ELF-1 (cell line): ENCODE data around the gene STAT3.
"Not testable (repeated sequence)": the region's sequence is repeated elsewhere in the genome, so short reads cannot be mapped to it uniquely, and the experiment has no call there.

Source experiments
- DNase-seq: peaks from one replicate; pipeline ENCODE4 v3.0.0-alpha.2; 2016; ENCODE audit warnings: low read depth, low spot score

STAT3 gene

DNA sequence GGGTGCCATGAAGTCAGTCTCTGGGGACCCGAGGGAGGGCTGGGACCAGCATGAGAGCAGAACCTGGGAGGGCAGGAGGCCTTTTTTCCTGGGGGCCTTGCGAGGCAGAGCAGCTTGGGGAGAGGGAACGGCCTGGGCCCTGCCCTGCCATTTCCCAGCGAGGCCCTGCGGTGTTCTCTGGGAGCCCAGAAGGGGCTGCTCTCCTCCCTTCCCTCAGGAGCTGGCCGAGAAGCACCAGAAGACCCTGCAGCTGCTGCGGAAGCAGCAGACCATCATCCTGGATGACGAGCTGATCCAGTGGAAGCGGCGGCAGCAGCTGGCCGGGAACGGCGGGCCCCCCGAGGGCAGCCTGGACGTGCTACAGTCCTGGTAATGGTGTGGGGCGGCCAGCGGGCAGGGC lies 88.3 kb downstream of the STAT3 start:
- not testable (repeated sequence) for DNase-seq

DNA sequence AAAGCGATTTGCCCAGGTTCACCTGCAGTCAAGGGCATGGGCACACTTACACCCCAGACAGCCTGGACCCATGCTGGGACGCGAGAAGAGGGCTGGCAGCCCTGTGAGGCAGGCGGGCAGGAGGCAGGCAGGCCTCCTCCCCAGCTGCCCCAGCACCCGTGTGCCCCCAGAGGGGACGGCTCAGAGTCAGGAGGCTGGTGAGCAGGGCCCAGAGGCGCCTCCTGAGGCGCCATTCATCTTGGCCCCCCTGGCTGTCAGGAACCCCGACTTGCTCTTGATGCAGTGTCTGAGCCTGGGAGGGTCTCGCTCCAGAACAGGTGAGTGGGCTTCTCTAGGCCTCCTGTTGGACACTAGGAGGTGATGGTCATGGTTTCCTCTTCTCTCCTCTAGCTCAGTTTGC lies 88.9 kb downstream of the STAT3 start:
- not testable (repeated sequence) for DNase-seq

DNA sequence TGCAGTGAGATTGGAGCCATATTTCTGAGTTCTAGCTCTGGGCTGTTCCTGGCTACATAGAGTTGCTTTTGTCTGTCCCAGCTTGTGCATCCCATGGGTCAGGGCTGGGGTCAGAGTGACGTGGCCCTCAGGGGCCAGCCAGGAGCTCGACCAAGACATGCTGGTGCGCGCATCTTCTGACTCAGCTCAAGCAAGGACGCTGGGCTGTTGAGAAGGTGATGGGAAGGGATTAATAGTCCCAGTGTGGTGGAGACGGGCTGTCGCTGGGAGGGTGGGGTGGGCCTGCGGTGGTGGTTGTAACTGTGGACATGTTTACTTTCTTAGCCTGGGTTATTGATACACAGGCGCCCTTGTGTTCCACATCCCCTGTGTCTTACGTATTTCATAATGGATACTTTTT lies 90.5 kb downstream of the STAT3 start:
- not testable (repeated sequence) for DNase-seq

DNA sequence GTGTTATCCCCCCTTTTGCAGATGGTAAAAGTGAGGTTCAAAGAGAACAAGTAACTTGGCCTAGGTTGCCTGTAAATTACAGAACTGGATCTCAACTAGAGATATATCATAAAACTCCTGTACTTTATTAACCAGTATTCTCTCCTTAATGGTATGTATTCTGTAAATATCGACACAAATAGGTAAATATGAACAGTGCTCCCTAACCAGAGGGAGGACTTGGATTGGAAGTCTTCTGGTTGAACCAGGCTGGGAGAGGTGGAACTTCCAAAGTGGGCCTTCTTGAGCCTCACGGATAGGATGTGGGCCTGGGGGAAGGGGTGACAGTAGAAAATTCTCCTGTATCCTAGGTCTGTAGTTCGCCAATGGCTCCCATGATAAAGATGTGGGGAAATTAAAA lies 92.2 kb downstream of the STAT3 start:
- DNase-seq, result no peak

DNA sequence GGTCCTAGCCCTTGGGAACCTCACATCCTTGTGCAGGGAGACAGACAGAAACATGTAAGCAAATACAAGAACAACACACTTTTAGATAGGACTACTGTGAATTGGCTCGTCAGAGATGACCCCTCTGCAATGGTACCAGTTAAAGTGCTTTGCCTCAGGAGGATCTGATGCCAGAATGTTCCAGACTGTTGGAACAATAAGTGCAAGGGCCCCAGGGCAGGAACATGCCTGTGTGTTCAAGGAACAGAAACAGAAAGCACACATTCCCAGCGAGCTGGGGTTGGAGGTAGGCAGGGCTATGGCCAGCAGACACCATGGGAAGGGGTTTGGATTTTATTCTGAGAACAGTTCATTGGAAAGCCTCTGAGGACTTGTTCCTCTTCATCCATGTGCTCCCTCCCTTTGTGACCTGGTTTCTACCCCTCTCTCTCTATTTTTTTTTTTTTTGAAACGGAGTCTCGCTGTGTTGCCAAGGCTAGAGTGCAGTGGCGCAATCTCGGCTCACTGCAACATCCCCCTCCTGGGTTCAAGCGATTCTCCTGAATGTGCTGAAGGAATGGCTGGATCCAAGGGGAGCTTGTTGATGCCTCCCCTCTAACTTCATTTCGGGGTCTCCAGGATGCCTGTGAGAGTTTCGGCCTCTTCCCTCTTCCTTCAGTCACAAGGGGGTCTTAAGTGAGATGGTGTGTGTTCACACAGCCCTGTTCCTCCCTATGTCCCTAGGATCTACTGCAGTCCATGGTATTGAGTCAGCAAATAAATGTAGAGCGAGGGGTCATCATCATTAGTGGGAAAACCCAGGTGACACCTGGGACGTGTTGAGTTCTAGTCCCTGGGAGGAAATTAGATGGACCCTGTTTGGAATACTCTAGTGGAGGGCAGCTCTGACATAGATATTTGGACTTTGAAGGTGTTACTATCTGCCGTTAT lies 93.5 kb downstream of the STAT3 start:
- DNase-seq, result no peak

DNA sequence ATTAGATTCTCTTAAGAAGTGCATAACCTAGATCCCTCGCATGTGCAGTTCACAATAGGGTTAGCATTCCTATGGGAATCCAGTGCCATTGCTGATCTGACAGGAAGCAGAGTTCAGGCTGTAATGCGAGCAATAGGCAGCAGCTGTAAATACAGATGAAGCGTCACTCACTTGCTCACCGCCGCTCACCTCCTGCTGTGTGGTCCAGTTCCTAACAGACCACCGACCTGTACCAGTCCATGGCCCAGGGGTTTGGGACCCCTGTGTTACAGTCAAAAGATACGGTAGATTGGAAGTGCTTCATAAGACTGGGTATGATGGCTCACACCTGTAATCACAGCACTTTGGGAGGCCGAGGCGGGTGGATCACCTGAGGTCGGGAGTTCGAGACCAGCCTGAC lies 97.1 kb downstream of the STAT3 start:
- DNase-seq, result no peak

DNA sequence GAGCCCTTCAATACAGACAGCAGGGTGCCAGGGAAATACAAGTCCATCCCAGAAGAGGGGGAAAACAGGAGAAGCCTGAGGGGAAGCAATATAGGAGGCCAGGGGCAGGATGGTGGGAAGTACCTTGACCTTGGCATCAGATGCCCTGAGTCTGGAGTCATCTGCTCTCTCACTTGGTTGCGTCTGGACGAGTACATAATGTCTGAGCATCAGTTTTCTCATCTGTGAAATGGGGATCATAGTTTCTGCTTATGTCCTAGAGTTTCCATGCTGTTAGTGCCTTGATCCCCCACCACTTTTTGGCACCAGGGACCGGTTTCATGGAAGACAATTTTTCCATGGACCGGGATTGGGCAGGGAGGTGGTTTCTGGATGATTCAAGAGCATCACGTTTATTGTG lies 97.7 kb downstream of the STAT3 start:
- no peak for DNase-seq

DNA sequence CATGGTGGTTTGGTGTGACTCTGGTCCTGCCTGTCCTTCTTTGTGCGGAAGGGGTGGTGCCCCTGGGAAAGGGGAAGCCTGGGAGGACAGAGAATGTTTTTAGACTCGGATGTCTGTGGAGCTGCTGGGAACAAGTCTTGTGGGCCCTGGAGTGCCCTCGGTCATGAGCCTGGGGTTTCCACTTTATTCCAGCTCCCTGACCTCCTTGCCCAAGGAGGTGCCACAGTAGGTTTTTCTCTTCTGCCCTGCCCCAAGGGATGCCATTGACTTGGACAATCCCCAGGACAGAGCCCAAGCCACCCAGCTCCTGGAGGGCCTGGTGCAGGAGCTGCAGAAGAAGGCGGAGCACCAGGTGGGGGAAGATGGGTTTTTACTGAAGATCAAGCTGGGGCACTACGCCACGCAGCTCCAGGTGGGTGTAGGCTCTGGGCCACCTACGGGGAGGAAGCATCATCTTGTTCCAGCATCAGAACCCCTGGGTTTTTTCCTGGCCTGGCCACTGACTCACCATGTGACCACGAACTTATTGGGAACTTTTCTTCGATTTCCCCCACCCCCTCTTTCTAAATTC lies 98.5 kb downstream of the STAT3 start:
- DNase-seq, result no peak

DNA sequence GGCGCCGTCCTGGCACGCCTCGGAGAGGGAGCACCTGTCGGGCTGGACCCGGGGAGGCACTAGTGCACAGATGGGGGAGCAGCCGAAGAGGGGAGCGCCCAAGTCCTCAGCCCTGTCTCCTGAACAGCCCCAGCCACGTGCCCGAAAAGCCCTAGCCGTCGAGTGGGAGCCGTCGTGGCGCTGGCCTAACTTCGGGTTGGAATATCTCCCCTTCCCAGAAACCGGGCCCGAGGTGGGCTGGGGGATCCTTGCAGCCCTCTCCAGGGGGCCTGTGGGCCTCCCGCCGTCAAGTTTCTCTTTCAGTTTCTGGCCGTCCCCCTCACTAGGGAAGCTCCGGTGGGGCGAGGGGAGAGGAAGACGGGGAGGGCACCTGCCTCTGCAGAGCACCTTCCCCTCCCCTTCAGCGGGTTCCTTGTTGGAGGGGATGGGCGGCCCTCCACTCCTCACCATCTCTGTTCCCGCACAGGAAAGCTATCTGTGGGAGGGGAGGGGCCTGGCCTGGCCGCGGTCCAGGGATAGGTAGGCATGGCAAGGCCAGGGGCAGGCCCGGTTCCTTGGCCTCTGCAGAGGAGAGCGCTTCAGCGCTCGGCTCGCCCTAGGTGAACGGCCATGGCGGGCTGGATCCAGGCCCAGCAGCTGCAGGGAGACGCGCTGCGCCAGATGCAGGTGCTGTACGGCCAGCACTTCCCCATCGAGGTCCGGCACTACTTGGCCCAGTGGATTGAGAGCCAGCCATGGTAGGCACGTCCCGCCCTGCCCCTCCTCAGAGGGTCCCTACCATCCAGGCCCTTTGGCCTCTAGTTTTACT lies 99.2 kb downstream of the STAT3 start:
- DNase-seq, result no peak

DNA sequence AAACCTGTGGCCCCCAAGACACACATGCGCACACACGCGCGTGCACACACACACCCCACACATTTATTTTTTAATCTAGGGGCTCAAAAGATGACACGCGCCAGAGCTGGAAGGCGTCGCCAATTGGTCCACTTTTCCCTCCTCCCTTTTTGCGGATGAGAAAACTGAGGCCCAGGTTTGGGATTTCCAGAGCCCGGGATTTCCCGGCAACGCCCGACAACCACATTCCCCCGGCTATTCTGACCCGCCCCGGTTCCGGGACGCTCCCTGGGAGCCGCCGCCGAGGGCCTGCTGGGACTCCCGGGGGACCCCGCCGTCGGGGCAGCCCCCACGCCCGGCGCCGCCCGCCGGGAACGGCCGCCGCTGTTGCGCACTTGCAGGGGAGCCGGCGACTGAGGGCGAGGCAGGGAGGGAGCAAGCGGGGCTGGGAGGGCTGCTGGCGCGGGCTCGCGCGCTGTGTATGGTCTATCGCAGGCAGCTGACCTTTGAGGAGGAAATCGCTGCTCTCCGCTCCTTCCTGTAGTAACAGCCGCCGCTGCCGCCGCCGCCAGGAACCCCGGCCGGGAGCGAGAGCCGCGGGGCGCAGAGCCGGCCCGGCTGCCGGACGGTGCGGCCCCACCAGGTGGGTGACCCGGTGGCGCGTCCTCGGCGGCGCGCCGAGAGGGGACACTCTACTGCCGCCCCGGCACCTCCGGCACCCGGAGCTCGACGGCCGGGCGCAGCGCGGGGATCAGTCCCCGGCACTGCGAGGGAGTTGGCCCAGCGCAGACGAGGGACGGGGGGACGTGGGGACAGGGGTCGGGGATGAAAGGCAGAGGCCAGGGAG lies 100.1 kb downstream of the STAT3 start, which contains the start of gene STAT5A:
STAT5A (plus strand) TSS at position 522 of the 826 bp plus-strand sequence. CDS start 914 bp downstream, outside the sequence.
- DNase-seq, result peak; percentile 77

DNA sequence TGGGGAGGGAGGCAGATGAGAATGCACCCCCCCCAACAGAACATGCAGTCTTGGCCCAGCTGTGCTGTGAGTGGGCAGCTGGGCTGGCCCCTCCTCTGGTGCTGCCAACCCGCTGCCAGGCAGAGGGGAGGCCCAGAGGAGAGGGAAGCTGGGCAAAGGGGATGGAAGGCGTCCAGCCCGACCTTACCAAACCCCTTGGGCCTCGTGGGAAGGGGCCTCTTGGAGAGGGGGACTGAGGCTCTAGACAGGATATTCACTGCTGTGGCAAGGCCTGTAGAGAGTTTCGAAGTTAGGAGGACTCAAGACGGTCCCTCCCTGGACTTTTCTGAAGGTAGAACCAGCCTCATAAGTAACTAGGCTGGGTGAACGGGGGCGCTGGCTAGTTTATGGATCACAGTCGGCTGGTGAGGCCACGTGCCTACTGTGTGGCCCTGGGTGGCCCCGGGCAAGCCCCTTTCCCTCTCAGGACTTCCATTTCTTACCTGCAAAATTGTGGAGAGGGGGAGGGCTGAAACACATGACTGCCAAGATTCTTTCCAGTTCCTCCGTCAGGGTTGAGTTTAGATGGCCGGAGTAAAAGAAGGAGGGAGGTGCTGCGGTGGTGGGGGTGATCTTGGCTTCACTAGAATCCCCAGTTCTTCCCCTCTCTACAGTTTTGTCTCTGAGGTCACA lies 100.8 kb downstream of the STAT3 start:
- DNase-seq, result no peak

DNA sequence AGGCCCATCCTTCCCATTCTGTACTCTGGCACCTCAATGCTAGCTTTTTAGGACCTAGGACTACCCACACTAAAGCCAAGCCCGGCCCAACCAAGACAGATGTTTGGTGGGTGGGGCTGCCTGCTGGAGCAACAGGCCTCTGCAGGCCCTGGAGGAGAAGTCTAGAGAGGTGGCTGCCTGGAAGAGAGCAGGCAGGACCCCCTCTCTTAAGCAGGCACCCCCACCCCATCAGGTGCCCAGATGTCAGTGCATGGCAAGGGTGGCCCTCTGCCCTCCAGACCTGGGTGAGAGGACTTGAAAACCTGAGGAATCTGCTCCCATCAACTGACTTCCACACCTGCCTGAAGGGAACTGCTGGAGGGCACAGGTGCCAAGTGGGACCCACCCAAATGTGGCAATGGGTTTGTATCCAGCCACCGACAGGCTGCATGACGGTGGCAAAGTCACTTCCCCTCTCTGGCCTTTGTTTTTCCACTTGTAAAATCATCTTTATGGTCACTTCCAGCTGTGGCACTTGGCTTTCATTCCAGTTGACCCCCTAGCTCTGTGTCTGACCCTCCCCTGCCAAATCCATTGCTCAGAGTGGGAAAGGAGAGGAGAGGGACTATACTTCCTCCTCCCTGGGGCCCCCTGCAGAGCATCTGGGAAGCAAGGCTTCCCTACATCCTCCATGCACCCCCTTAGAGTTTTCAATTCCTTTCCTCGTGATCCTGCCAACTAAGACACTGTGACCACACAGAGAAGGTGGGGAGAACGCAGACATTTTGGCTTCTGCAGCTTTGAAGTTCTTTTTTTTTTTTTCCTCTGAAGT lies 101.6 kb downstream of the STAT3 start:
- no peak for DNase-seq

DNA sequence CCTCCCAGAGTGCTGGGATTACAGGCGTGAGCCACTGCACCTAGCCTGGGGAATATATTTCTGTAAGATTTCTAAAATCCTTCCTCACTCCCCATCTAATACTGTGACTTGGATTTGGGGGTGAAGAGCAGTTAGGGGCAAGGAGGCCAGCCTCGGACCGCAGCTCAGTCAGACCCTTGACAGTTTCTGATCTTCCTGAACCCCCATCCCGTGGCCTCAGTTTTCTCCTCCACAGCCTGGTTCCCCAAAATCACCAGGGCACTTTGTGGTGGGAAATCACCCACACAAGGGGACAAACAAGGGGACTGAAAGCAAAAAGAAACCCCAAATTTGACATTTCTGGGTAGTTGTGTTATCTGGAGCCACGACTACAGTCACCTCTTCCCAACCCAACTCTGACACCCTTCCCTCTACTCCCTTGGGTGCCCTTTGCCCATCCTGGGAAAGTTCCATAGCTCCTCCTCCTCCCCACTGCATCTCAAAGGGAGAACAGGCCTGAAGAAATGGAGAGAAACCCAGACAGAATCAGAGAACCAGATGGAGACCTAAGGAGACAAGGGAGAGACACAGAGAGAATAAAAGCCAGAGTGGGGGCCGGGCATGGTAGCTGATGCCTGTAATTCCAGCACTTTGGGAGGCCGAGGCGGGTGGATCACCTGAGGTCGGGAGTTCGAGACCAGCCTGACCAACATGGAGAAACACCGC lies 102.7 kb downstream of the STAT3 start:
- DNase-seq, result no peak

DNA sequence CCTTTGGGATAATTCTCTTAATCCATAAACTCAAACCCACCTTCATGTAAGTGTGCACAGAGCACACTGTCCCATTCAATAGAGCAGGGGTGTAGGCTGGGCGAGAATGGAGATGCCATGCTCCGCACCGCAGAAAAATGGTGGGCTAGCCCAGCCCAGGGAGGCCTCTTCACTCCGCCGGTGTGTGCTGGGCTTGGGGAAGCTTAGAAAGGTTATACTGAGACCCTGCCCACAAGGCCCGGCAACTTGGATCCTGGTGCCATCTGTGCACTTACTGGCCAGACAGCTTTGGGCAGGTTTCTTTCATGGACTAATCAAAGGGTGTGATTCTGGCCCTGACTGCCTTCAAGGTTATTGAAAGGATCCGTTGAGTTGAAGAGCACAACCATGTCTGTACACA lies 103.7 kb downstream of the STAT3 start:
- DNase-seq, result no peak

DNA sequence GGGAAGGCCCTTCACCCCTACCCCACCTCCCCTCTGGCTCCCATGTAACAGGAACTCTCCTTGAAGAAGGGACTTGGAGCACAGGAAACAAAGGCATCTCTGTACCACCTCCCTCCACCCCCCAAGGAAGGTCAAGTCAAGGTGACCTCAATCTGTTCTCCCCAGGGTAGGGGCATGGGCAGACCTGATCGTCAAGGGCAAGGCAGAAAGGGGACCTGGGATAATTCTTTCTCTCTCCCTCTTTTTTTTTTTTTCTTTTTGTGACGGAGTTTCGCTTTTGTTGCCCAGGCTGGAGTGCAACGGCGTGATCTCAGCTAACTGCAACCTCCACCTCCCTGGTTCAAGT lies 104.2 kb downstream of the STAT3 start:
- DNase-seq, result no peak

DNA sequence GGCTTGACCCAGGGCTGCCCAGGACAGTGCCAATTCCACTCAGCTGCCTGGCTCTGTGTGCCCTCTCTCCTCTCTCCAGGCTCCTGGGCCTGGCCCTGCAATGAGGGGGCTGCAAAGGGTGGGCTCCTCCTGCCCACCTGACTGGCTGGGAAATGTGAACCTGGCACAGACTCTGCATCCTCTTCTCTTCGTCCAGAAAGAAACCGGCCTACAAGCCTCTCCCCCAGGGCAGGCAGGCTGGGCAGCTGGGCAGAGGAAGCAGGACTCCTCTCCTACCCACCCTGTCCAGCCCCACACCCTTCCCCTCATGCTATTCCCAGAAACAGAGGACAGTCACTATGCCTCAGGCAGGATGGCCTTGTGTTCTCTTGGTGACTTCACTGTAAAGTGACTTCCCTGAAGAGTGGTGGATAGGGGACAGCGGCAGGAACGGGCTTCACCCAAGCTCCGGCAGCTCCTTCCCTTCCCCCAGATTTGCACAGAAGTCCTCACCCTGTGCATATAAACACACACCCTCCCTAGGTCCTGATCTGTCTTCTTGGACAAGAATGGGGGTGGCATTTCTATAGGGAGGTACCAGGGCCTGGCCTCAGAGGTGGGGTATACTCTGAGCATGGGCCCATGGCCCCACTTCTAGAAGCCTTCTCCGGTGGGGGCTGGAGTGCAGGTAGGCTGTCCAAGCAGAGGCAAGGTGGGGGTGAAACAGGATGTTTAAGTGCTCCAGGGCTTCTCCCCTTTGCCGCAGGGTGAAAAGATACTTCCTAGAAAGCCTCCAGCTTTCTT lies 104.8 kb downstream of the STAT3 start:
- DNase-seq, result no peak

DNA sequence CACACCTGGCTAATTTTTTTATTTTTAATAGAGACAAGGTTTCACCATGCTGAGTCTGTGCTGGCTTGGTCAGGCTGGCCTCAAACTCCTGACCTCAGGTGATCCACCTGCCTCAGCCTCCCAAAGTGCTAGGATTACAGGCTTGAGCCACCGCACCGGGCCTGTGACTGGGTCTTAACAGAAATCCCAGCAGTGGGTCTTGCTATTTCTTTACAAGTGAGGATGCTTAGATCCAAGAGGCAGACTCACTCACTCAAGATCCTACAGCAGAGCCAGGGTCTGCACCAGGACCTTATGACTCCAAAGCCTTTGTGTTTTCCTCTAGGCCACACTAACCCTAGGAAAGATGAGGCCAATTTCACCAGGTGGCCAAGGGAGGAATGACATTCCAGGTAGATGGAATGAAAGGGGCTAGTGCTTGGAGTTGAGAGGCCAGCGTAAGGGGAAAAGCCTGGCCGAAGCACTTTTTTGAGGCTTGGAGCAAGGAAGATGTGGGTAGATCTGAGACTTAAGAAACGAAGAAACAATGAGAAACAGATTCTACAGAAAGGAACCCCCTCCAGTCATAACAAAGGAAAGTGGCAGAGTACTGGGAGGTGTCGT lies 105.7 kb downstream of the STAT3 start:
- DNase-seq, result peak; percentile 57

DNA sequence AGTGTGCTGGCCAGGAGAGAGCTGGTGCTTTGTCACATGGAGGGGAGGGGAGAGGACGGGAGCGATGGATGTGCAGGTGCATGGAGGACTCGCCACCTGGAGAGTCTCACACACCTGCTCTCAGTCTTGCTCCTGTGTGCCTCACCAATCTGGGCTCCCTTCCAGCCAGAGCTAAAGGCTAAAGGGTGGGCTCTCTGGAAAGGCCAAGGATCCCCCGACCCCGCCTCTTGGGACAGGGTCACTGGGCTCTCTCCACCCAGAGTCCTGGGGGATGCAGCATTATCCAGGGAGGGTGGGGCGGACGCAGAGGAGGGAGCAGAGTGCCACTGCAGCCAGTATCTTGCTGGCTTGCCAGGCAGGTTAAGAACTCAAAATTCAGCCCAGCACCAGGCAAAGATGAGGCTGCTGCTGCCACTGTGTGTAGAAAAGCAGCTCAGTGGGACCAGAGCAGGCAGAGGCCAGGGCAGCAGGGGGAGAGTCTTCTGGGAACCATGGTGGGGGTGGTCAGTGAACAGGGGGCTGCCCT lies 106.6 kb downstream of the STAT3 start:
- DNase-seq, result no peak
